ENCODE measurements around the gene RNF26. TPM values are rescaled to one million over a fixed set of nuclear protein-coding genes. Genes with fewer than 3 reads are reported as not detected.

RNF26 gene
- total and polyA plus RNA-seq, 2 experiments from 2014 or later, result 15.8 to 46.9 TPM

DNA sequence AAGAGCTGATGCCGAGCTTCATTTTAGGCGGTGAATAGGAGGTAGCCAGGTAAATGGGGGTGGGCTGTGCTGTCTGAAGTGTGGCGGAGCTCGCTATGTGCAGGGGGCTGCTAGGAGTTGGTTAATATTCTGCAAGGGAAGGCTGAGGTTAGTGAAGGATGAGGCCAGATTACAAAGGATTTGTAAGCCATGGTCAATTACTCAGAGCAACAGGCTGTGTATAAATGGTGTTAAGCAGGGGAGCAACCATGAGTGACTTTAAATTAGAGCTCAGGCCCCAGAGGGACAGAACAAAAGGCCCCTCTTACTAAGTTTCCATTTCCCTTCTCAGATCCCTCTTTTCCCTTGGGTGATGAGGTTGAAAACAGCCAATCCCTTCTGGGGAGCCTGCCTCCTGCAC lies 10.1 kb upstream of the RNF26 start:
- no peak overlapping the region for H3K27ac ChIP-seq
- peaks cover 10% of the 10 kb centered on the region for H3K4me1 ChIP-seq (ENCODE audit: insufficient read depth)

DNA sequence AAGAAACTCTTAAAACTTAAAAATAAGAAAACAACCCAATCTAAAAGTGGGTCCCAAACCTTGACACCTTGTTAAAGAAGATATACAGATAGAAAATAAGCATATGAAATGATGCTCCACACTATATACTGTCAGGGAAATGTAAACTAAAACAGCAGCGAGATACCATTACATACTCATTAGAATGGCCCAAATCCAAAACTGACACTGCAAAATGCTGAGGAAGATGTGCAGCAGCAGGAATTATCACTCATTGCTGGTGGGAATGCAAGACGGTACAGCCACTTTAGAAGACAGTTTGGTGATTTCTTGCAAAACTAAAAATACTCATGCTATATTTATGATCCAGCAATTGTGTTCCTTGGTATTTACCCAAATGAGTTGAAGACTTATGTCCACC lies 5.0 kb upstream of the RNF26 start:
- TF ChIP-seq, protein P1, sequence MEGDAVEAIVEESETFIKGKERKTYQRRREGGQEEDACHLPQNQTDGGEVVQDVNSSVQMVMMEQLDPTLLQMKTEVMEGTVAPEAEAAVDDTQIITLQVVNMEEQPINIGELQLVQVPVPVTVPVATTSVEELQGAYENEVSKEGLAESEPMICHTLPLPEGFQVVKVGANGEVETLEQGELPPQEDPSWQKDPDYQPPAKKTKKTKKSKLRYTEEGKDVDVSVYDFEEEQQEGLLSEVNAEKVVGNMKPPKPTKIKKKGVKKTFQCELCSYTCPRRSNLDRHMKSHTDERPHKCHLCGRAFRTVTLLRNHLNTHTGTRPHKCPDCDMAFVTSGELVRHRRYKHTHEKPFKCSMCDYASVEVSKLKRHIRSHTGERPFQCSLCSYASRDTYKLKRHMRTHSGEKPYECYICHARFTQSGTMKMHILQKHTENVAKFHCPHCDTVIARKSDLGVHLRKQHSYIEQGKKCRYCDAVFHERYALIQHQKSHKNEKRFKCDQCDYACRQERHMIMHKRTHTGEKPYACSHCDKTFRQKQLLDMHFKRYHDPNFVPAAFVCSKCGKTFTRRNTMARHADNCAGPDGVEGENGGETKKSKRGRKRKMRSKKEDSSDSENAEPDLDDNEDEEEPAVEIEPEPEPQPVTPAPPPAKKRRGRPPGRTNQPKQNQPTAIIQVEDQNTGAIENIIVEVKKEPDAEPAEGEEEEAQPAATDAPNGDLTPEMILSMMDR (IDR thresholded peaks at IDR 0.05; ENCODE audit: poor library complexity), result no peak
- TF ChIP-seq EZH2 (IDR thresholded peaks at IDR 0.05; ENCODE audit: borderline replicate concordance) (no peak), EZH2phosphoT487 (IDR thresholded peaks at IDR 0.05; ENCODE audit: low read depth, severe bottlenecking, unreplicated experiment) (no peak)
- Histone ChIP-seq H3K9me2 (replicated peaks; ENCODE audit: insufficient read depth) (no peaks in the 10 kb centered on the region), H3K36me3 (replicated peaks; ENCODE audit: insufficient read depth, low read depth) (no peaks in the 10 kb centered on the region), H2AFZ (no peak overlapping the region), H3K4me1 (ENCODE audit: insufficient read depth) (no peaks in the 10 kb centered on the region), H3K79me2 (no peaks in the 10 kb centered on the region), H3K27ac (no peak overlapping the region), H3K27me3 (peaks cover 4% of the 10 kb centered on the region), H3K4me3 (no peak overlapping the region), H3K4me2 (no peak overlapping the region), H4K20me1 (ENCODE audit: insufficient read depth, poor library complexity, severe bottlenecking) (no peaks in the 10 kb centered on the region), H3K9me3 (ENCODE audit: low read depth) (no peaks in the 10 kb centered on the region)
- DNase-seq (ENCODE audit: low spot score), result no peak
- WGBS (ENCODE audit: low lambda C conversion rate, missing lambda C conversion rate), result 75% methylated on average over 2 of the region's 2 CpGs

More for the DNA sequence above, 10.1 kb upstream of the RNF26 start:
- no peak overlapping the region for H3K4me3 ChIP-seq
- peaks cover 5% of the 10 kb centered on the region for H3K27me3 ChIP-seq
- H3K36me3 ChIP-seq (replicated peaks; ENCODE audit: insufficient read depth, low read depth), result no peaks in the 10 kb centered on the region
- H2AFZ ChIP-seq, result no peak overlapping the region
- H3K79me2 ChIP-seq, result no peaks in the 10 kb centered on the region
- WGBS (ENCODE audit: low lambda C conversion rate, missing lambda C conversion rate), result 67% methylated on average over 4 of the region's 4 CpGs
- no peaks in the 10 kb centered on the region for H4K20me1 ChIP-seq (ENCODE audit: insufficient read depth, poor library complexity, severe bottlenecking)
- no peaks in the 10 kb centered on the region for H3K9me2 ChIP-seq (replicated peaks; ENCODE audit: insufficient read depth)
- no peak overlapping the region for H3K4me2 ChIP-seq
- no peak for TF ChIP-seq EZH2 (IDR thresholded peaks at IDR 0.05; ENCODE audit: borderline replicate concordance)
- TF ChIP-seq, protein P1 (IDR thresholded peaks at IDR 0.05; ENCODE audit: poor library complexity), result no peak
- no peak for TF ChIP-seq EZH2phosphoT487 (IDR thresholded peaks at IDR 0.05; ENCODE audit: low read depth, severe bottlenecking, unreplicated experiment)
- no peaks in the 10 kb centered on the region for H3K9me3 ChIP-seq (ENCODE audit: low read depth)
- no peak for DNase-seq (ENCODE audit: low spot score)

DNA sequence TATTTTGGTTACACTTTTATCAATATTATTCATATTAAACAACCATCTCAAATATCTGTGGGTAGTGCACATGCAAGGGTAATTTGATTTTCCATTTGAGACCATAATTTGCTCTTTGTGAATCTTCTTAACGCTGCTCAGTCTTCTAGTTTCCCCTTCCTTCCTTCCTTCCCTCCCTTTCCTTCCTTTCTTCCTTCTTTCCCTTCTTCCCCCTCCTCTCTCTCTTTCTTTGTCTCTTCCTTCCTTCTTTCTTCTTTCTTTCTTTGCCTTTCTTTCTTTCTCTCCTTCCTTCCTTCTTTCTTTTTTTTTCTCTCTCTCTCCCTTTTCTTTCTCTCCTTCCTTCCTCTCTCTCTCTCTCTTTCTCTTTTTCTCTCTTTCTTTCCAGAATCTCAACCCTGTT lies 4.1 kb upstream of the RNF26 start:
- H2AFZ ChIP-seq, result no peak overlapping the region
- peaks cover 4% of the 10 kb centered on the region for H3K4me1 ChIP-seq (ENCODE audit: insufficient read depth)
- no peaks in the 10 kb centered on the region for H3K36me3 ChIP-seq (replicated peaks; ENCODE audit: insufficient read depth, low read depth)
- no peaks in the 10 kb centered on the region for H3K9me2 ChIP-seq (replicated peaks; ENCODE audit: insufficient read depth)
- TF ChIP-seq EZH2phosphoT487 (IDR thresholded peaks at IDR 0.05; ENCODE audit: low read depth, severe bottlenecking, unreplicated experiment), result no peak
- TF ChIP-seq, protein P1 (IDR thresholded peaks at IDR 0.05; ENCODE audit: poor library complexity), result no peak
- TF ChIP-seq EZH2 (IDR thresholded peaks at IDR 0.05; ENCODE audit: borderline replicate concordance), result no peak
- H3K4me3 ChIP-seq, result no peak overlapping the region
- no peak overlapping the region for H3K27ac ChIP-seq
- H3K9me3 ChIP-seq (ENCODE audit: low read depth), result no peaks in the 10 kb centered on the region
- WGBS (ENCODE audit: low lambda C conversion rate, missing lambda C conversion rate), result 82% methylated on average over 1 of the region's 1 CpG
- peaks cover 4% of the 10 kb centered on the region for H3K27me3 ChIP-seq
- H3K79me2 ChIP-seq, result peaks cover 6% of the 10 kb centered on the region
- no peaks in the 10 kb centered on the region for H4K20me1 ChIP-seq (ENCODE audit: insufficient read depth, poor library complexity, severe bottlenecking)
- H3K4me2 ChIP-seq, result no peak overlapping the region
- no peak for DNase-seq (ENCODE audit: low spot score)

Measured in hepatocyte (in vitro differentiated cells).